Fibroblast of the aortic adventitia (primary cell): ENCODE measurements around the gene PROM1. TPM values are rescaled to one million over a fixed set of nuclear protein-coding genes. Genes with fewer than 3 reads are reported as not detected.

Experiments used
- DNase-seq: peaks from one replicate; pipeline ENCODE4 v3.0.0-alpha.2; 2010; ENCODE audit warnings: low read depth
- H3K4me3 ChIP-seq: 2 replicates; pipeline ENCODE4 v1.5.1; 2011; ENCODE audit warnings: low read depth, mild to moderate bottlenecking, control low read depth, low read length, moderate library complexity
- CTCF ChIP-seq: IDR thresholded peaks from 2 replicates; pipeline ENCODE4 v1.5.1; 2011; ENCODE audit warnings: mild to moderate bottlenecking, low read length, control low read depth, inconsistent platforms; ENCODE audit not compliant: insufficient read depth
- total RNA-seq: library from RNA; depleted of rRNA; stranded (reverse); fragments of >200 nt; gene quantifications from 2 replicates; pipeline ENCODE4 v1.2.3, GENCODE V29; 2012; ENCODE audit warnings: low replicate concordance

Gene PROM1
- total RNA-seq, 1 donor, result under 0.01 TPM

GRCh38 chr4:16023776-16024408 lies 59.9 kb downstream of the PROM1 start:
- TF ChIP-seq CTCF, result no peak

GRCh38 chr4:16021804-16022560 lies 61.8 kb downstream of the PROM1 start:
- TF ChIP-seq CTCF, result no peak
- no peak overlapping the region for H3K4me3 ChIP-seq
- no peak for DNase-seq

More at GRCh38 chr4:16023776-16024408, 59.9 kb downstream of the PROM1 start:
- peak; percentile 40 for DNase-seq
- no peak overlapping the region for H3K4me3 ChIP-seq

- H3K4me3 ChIP-seq, result no peak overlapping the region
- DNase-seq, result peak; percentile 52
- TF ChIP-seq CTCF, result no peak
Observed at GRCh38 chr4:16019649-16020048, 64.2 kb downstream of the PROM1 start.

- DNase-seq, result no peak
- H3K4me3 ChIP-seq, result no peak overlapping the region
- no peak for TF ChIP-seq CTCF
Observed at GRCh38 chr4:16018841-16019240, 65.0 kb downstream of the PROM1 start.

- no peak for DNase-seq
- TF ChIP-seq CTCF, result no peak
- H3K4me3 ChIP-seq, result no peak overlapping the region
Observed at GRCh38 chr4:16018061-16018676, 65.7 kb downstream of the PROM1 start.

GRCh38 chr4:16016536-16016935 lies 67.3 kb downstream of the PROM1 start:
- no peak for DNase-seq
- H3K4me3 ChIP-seq, result no peak overlapping the region
- TF ChIP-seq CTCF, result no peak
